ENCODE data around the gene PHF5A.

GRCh38 chr22:41500303-41500702 lies 31.8 kb upstream of the PHF5A start:
- TF ChIP-seq, protein P1, sequence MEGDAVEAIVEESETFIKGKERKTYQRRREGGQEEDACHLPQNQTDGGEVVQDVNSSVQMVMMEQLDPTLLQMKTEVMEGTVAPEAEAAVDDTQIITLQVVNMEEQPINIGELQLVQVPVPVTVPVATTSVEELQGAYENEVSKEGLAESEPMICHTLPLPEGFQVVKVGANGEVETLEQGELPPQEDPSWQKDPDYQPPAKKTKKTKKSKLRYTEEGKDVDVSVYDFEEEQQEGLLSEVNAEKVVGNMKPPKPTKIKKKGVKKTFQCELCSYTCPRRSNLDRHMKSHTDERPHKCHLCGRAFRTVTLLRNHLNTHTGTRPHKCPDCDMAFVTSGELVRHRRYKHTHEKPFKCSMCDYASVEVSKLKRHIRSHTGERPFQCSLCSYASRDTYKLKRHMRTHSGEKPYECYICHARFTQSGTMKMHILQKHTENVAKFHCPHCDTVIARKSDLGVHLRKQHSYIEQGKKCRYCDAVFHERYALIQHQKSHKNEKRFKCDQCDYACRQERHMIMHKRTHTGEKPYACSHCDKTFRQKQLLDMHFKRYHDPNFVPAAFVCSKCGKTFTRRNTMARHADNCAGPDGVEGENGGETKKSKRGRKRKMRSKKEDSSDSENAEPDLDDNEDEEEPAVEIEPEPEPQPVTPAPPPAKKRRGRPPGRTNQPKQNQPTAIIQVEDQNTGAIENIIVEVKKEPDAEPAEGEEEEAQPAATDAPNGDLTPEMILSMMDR (IDR thresholded peaks at IDR 0.05) = no peak
- TF ChIP-seq POLR2A (IDR thresholded peaks at IDR 0.05) = no peak

Data from testis (tissue), 2 donors.